Coronary artery (tissue), 2 donors: ENCODE results near the gene SGO2.
A peak's percentile ranks its signal among the peaks of the same experiment; 100 is the strongest.

Experiments used
- DNase-seq: peaks from one replicate; pipeline ENCODE4 v3.0.0-alpha.2; 2017; ENCODE audit warnings: low spot score
- H3K27ac ChIP-seq, 2 donors: fragments of 200-600 bp; sonication (generic); one replicate each; pipeline ENCODE4 v1.5.1; 2016 to 2019
- H3K4me3 ChIP-seq: fragments of 200-600 bp; sonication (generic); 2 replicates; pipeline ENCODE4 v1.5.1; 2016; ENCODE audit warnings: mild to moderate bottlenecking, moderate library complexity
- CTCF ChIP-seq: fragments of 200-600 bp; sonication (generic); IDR thresholded peaks from one replicate; pipeline ENCODE4 v1.5.1; 2019; ENCODE audit warnings: antibody characterized with exemption

SGO2 gene

GRCh38 chr2:200590090-200590489 is 64.1 kb downstream of the SGO2 start:
- no peak for DNase-seq
- Histone ChIP-seq H3K4me3 (no peak overlapping the region), H3K27ac (peak overlapping the region in 1 of 2 donors; percentile 45)
- no peak for TF ChIP-seq CTCF

- DNase-seq: no peak
- TF ChIP-seq CTCF: no peak
- H3K27ac ChIP-seq: peak overlapping the region in 1 of 2 donors; percentile 42
- H3K4me3 ChIP-seq: no peak overlapping the region
These were observed 65.3 kb downstream of the SGO2 start for GRCh38 chr2:200591308-200591707.

GRCh38 chr2:200592406-200593075 is 66.5 kb downstream of the SGO2 start:
- no peak for TF ChIP-seq CTCF
- Histone ChIP-seq H3K4me3 (no peak overlapping the region), H3K27ac (no peak overlapping the region)
- DNase-seq: no peak

- DNase-seq: no peak
- no peak for TF ChIP-seq CTCF
- Histone ChIP-seq H3K27ac (no peak overlapping the region), H3K4me3 (no peak overlapping the region)
These were observed 67.9 kb downstream of the SGO2 start for GRCh38 chr2:200593905-200594304.

- TF ChIP-seq CTCF: no peak
- no peak overlapping the region for H3K4me3 ChIP-seq
- DNase-seq: no peak
- H3K27ac ChIP-seq: no peak overlapping the region
These were observed 69.9 kb downstream of the SGO2 start for GRCh38 chr2:200595913-200596312.

- Histone ChIP-seq H3K4me3 (no peak overlapping the region), H3K27ac (no peak overlapping the region)
- TF ChIP-seq CTCF: no peak
- DNase-seq: no peak
These were observed 71.0 kb downstream of the SGO2 start for GRCh38 chr2:200596774-200597570.

GRCh38 chr2:200599206-200599605 is 73.2 kb downstream of the SGO2 start:
- H3K4me3 ChIP-seq: no peak overlapping the region
- no peak for TF ChIP-seq CTCF
- DNase-seq: no peak

More at GRCh38 chr2:200599206-200599605, 73.2 kb downstream of the SGO2 start:
- no peak overlapping the region for H3K27ac ChIP-seq
